Mammary microvascular endothelial cell (primary cell): ENCODE data around the gene RNF144A. TPM values are rescaled to one million over a fixed set of nuclear protein-coding genes. Genes with fewer than 3 reads are reported as not detected.

Experiments used
- total RNA-seq: library from RNA; depleted of rRNA; stranded (reverse); fragments of >200 nt; gene quantifications from 2 replicates; pipeline ENCODE4 v1.2.3, GENCODE V29; 2015

Gene RNF144A, protein sequence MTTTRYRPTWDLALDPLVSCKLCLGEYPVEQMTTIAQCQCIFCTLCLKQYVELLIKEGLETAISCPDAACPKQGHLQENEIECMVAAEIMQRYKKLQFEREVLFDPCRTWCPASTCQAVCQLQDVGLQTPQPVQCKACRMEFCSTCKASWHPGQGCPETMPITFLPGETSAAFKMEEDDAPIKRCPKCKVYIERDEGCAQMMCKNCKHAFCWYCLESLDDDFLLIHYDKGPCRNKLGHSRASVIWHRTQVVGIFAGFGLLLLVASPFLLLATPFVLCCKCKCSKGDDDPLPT
- 14.0 and 14.3 TPM in 2 replicates for total RNA-seq

DNA sequence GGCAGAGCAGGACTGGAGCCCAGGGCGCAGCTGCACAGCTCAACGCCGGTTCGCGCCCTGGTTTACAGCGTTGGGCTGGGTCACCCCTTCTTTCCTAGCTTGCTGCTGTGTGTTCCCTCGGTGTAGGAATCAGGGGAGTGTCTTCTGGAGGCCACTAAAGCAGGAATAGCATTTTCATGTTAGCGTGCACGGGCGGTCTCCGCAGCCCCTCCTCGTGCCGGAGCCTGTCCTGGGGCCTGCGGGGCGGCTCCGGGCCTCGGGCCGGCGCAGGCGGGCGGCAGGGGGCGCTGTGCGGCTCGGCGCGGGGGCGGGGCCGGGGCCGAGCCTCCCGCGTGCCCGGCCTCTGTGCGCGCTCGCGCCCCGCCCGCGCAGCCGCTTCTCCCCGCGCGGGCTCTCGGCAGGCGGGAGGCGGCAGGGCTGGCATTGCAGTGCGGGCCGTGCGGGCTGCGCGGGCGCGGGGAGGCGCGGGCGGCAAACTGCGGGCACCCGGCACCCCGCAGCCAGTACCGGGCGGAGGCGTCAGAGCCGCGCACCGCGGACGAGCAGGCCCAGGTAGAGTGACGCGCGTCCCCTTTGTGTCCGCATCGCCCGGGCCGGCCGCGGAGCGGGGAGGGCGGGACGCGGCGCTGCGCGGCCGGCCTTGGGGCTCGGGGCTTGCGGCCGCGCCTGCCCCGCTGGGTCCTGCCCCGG lies at the start of gene RNF144A:
Gene RNF144A (plus strand): TSS at position 342 of the 690 bp plus-strand sequence. CDS start 79,515 bp downstream, outside the sequence.

DNA sequence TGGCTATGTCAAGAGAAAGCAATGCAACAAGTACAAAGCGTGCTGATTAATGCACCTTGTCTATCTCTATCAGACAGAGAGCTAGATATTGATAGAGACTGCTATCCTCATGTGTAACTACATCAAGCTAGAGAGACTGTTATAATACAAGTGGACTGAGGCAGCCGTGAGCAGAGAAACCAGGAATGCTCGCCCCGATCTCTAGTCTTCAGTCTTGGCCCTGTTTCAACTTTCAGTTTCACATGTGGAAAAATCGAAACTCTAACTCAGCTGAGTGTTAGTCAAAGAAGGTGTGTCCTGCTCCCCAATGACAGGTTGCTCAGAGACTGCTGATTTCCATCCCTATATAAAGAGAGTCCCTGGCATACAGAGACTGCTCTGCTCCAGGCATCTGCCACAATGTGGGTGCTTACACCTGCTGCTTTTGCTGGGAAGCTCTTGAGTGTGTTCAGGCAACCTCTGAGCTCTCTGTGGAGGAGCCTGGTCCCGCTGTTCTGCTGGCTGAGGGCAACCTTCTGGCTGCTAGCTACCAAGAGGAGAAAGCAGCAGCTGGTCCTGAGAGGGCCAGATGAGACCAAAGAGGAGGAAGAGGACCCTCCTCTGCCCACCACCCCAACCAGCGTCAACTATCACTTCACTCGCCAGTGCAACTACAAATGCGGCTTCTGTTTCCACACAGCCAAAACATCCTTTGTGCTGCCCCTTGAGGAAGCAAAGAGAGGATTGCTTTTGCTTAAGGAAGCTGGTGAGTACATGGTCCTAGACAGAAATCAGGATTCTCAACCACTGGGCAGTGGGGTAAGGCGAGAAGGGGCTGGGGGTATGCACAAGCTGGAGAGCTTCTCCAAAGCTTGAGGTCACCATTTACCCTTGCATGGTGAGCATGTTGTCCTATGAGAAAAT lies 39.6 kb upstream of the RNF144A start, which contains the start of gene RSAD2:
Gene RSAD2 (plus strand): TSS at position 376 of the 903 bp plus-strand sequence. CDS start 24 bp downstream, at position 400.

Other genes starting within 250 kb of the RNF144A start
- gene CMPK2, start 51.5 kb upstream of the RNF144A start, total RNA-seq = 23.4 and 30.0 TPM in 2 replicates
- 15.7 and 16.4 TPM in 2 replicates for gene RSAD2, start 39.6 kb upstream of the RNF144A start, total RNA-seq